Parathyroid adenoma (tissue), 2 donors: Measurements from ENCODE around the gene MAD1L1.

Experiments used
- H2AFZ ChIP-seq: fragments of 300-600 bp; sonication (generic); one replicate; pipeline ENCODE4 v1.7.0; 2017; ENCODE audit warnings: antibody characterized with exemption, mild to moderate bottlenecking
- H3K27ac ChIP-seq: fragments of 300-600 bp; sonication (generic); one replicate; pipeline ENCODE4 v1.7.0; 2017
- H3K27me3 ChIP-seq: fragments of 300-600 bp; sonication (generic); one replicate; pipeline ENCODE4 v1.7.0; 2017; ENCODE audit warnings: low read length; ENCODE audit not compliant: control insufficient read depth, insufficient read depth
- H3K36me3 ChIP-seq: fragments of 300-600 bp; sonication (generic); one replicate; pipeline ENCODE4 v1.7.0; 2017; ENCODE audit warnings: low read length; ENCODE audit not compliant: control insufficient read depth, insufficient read depth
- H3K4me1 ChIP-seq: fragments of 300-600 bp; sonication (generic); one replicate; pipeline ENCODE4 v1.7.0; 2017; ENCODE audit warnings: control low read depth
- H3K4me2 ChIP-seq: fragments of 300-600 bp; sonication (generic); one replicate; pipeline ENCODE4 v1.7.0; 2017; ENCODE audit warnings: low read length
- H3K4me3 ChIP-seq: fragments of 300-600 bp; sonication (generic); one replicate; pipeline ENCODE4 v1.7.0; 2017; ENCODE audit warnings: low read depth, low read length
- H3K79me2 ChIP-seq: fragments of 300-600 bp; sonication (generic); one replicate; pipeline ENCODE4 v1.7.0; 2017; ENCODE audit warnings: control low read depth
- H3K9ac ChIP-seq: fragments of 300-600 bp; sonication (generic); one replicate; pipeline ENCODE4 v1.7.0; 2017; ENCODE audit warnings: mild to moderate bottlenecking
- H3K9me3 ChIP-seq: fragments of 300-600 bp; sonication (generic); one replicate; pipeline ENCODE4 v1.7.0; 2017; ENCODE audit warnings: low read length; ENCODE audit not compliant: control insufficient read depth
- CTCF ChIP-seq: fragments of 300-600 bp; sonication (generic); IDR thresholded peaks from one replicate; pipeline ENCODE4 v1.7.0; 2017; ENCODE audit warnings: antibody characterized with exemption, mild to moderate bottlenecking
- donor health status: primary hyperparathyroidism.

Gene MAD1L1

DNA sequence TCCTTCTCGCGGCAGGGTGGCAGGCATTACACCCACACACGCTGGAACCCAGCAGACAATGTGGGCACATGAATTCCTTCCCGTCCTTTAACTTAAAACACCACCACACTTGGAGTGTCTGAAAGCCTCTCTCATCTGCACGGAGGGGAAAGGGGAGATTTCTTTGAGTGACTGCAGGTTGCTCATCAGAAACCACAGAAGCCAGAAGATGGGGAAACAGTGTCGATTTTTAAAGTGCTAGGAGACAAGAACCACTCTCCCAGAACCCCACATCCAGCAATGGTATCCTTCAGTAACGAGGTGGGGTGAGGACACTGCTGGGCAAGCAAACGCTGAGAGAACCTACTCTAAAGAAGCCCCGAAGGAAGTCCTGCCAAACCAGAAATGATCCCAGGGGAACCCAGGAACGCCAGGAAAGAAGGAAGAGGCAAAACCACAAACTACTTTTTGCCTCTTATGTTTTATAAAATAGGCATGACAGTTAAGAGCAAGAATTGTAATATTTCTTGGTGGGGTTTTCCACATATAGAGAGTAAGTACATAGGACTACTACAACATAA lies 308.4 kb downstream of the MAD1L1 start:
- no peak for TF ChIP-seq CTCF
- no peak overlapping the region for H2AFZ ChIP-seq
- H3K4me3 ChIP-seq: no peak overlapping the region
- H3K9ac ChIP-seq: no peak overlapping the region
- H3K27me3 ChIP-seq: no peaks in the 10 kb centered on the region
- H3K36me3 ChIP-seq: no peaks in the 10 kb centered on the region
- no peak overlapping the region for H3K4me2 ChIP-seq
- H3K4me1 ChIP-seq: no peaks in the 10 kb centered on the region
- H3K79me2 ChIP-seq: no peaks in the 10 kb centered on the region
- H3K9me3 ChIP-seq: no peaks in the 10 kb centered on the region
- no peak overlapping the region for H3K27ac ChIP-seq

DNA sequence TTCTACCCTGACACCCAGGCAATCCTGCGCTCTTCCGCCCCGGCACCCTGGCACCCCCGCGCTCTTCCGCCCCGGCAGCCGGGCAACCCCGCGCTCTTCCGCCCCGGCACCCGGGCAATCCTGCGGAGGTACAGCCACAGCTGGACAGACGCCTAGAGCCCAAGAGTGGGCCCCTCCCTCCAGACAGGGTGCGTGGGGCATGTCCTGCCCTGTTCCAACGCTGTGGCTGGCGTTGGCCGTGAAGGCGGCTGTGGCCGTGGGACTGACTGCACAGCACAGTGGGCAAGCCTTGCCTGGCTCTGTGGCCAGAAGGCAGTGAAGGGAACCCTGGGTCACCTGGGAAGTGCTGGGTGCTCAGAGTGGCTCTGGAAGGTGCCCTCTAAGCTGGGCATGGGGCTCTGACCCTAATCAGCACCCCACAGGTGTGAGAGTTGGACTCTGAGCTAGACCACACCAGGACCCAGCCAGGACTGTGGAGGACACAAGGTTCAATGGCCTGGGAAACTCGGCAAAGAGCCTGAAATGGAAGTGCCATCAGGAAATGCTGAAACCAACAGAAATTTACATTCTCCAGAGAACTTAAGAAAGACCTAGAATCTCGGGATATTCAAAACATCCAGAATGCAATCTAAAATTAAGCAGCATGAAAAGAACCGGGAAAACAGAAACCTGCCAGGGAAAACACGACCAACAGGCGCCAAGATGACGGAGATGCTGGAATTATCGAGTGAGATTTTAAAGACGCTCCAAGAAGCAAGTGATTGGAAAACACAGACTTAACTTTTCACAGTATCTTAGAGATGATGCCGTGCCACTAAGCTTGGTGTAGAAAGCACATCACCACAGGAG lies 309.1 kb downstream of the MAD1L1 start:
- Histone ChIP-seq H3K4me2 (no peak overlapping the region), H3K9me3 (no peaks in the 10 kb centered on the region), H3K4me1 (no peaks in the 10 kb centered on the region), H3K27ac (no peak overlapping the region), H3K36me3 (no peaks in the 10 kb centered on the region), H3K27me3 (no peaks in the 10 kb centered on the region), H3K79me2 (no peaks in the 10 kb centered on the region), H3K4me3 (no peak overlapping the region), H2AFZ (no peak overlapping the region), H3K9ac (no peak overlapping the region)
- TF ChIP-seq CTCF: no peak

DNA sequence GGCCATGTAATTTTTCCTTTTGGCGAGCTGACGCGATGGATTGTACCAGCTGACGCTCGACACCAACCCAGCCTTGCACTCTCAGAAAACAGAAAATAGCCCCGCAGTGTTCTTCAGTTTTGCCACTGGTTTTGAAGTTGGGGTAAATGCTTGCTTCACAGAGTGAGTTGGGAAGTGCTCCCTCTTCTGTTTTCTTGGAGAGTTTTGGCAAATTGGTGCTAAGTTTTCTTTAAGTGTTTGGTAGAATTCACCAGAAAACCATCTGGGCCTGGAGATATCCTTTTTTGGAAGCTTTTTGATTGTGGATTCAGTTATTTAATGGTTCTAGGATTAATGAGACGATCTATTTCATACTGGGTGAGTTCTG lies 309.9 kb downstream of the MAD1L1 start:
- H3K27me3 ChIP-seq: no peaks in the 10 kb centered on the region
- H3K27ac ChIP-seq: no peak overlapping the region
- TF ChIP-seq CTCF: no peak
- H3K4me3 ChIP-seq: no peak overlapping the region
- no peaks in the 10 kb centered on the region for H3K36me3 ChIP-seq
- H3K79me2 ChIP-seq: no peaks in the 10 kb centered on the region
- no peaks in the 10 kb centered on the region for H3K9me3 ChIP-seq
- H3K4me1 ChIP-seq: no peaks in the 10 kb centered on the region
- H3K9ac ChIP-seq: no peak overlapping the region
- H2AFZ ChIP-seq: no peak overlapping the region
- H3K4me2 ChIP-seq: no peak overlapping the region

DNA sequence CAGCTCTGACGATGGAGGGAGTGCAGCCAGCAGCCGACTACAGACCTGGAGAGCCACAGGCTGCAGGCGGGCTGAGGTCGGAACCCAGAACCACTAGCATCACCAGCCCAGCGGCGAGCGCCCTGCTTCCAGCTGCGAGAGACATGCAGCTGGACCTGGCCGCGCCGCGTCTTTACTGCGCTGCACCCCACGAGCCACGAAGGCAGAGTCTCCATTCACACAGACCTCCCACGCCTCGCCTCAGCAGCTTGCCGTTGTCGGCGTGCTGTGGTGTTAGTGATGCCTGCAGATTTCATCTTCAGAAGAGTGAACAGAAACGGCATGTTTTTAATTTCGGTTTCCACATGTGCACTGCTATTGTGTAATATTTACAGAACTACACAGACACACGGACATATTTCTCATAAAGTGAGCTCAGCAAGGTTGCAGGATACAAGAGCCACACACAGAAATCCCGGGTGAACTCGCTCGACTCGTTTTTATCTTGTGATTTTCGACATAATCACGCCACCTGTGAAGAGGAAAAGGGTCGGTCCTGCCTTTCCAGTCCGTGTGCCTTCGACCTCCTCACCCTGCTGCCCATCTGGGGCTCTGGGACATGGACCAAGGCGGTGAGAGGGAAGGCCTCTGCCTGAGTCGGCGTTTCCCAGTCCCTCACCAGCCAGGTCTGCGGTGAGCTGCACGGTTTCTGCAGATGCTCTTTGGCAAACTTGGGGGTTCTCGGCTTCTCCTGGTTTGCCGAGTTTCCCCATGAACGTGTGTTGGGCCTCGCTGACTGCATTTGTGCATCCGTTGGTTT lies 310.5 kb downstream of the MAD1L1 start:
- TF ChIP-seq CTCF: no peak
- Histone ChIP-seq H3K9ac (no peak overlapping the region), H3K4me3 (no peak overlapping the region), H3K4me1 (no peaks in the 10 kb centered on the region), H3K27me3 (no peaks in the 10 kb centered on the region), H2AFZ (no peak overlapping the region), H3K9me3 (no peaks in the 10 kb centered on the region), H3K79me2 (no peaks in the 10 kb centered on the region), H3K27ac (no peak overlapping the region), H3K4me2 (no peak overlapping the region), H3K36me3 (no peaks in the 10 kb centered on the region)
